ENCODE data around the gene ARHGEF9.
"Not testable (repeated sequence)": the region's sequence is repeated elsewhere in the genome, so short reads cannot be mapped to it uniquely, and the experiment has no call there.

The ARHGEF9 gene

GRCh38 chrX:63784902-63785707 is at the start of gene ARHGEF9:
ARHGEF9 (minus strand) TSS chrX:63785214; CDS start chrX:63785145, 69 bp downstream.
- DNase-seq, result peak; percentile 39

- DNase-seq, result not testable (repeated sequence)
These were observed 40.4 kb upstream of the ARHGEF9 start for GRCh38 chrX:63825446-63825845.

GRCh38 chrX:63818156-63818555 is 33.1 kb upstream of the ARHGEF9 start:
- no peak for DNase-seq

- no peak for DNase-seq
These were observed 32.7 kb upstream of the ARHGEF9 start for GRCh38 chrX:63817696-63818095.

- no peak for DNase-seq
These were observed 27.8 kb upstream of the ARHGEF9 start for GRCh38 chrX:63812823-63813222.

GRCh38 chrX:63810746-63811145 is 25.7 kb upstream of the ARHGEF9 start:
- DNase-seq, result no peak

- no peak for DNase-seq
These were observed 24.2 kb upstream of the ARHGEF9 start for GRCh38 chrX:63809173-63809572.

- not testable (repeated sequence) for DNase-seq
These were observed 10.4 kb upstream of the ARHGEF9 start for GRCh38 chrX:63795406-63795805.

GRCh38 chrX:63785708-63786040 is 660 bp upstream of the ARHGEF9 start:
- DNase-seq, result no peak

- no peak for DNase-seq
These were observed 590 bp downstream of the ARHGEF9 start for GRCh38 chrX:63784346-63784901.

GRCh38 chrX:63782515-63782914 is 2.5 kb downstream of the ARHGEF9 start:
- no peak for DNase-seq

GRCh38 chrX:63768760-63769159 is 16.3 kb downstream of the ARHGEF9 start:
- DNase-seq, result no peak

- no peak for DNase-seq
These were observed 19.3 kb downstream of the ARHGEF9 start for GRCh38 chrX:63765712-63766111.

- no peak for DNase-seq
These were observed 20.1 kb downstream of the ARHGEF9 start for GRCh38 chrX:63764946-63765345.

- DNase-seq, result no peak
These were observed 23.4 kb downstream of the ARHGEF9 start for GRCh38 chrX:63761639-63762038.

- no peak for DNase-seq
These were observed 27.0 kb downstream of the ARHGEF9 start for GRCh38 chrX:63758011-63758410.

GRCh38 chrX:63755892-63756291 is 29.1 kb downstream of the ARHGEF9 start:
- DNase-seq, result no peak

- DNase-seq, result peak; percentile 94
These were observed 30.0 kb downstream of the ARHGEF9 start for GRCh38 chrX:63754860-63755579.

GRCh38 chrX:63754136-63754859 is 30.7 kb downstream of the ARHGEF9 start:
- DNase-seq, result peak; percentile 1

GRCh38 chrX:63751481-63751880 is 33.5 kb downstream of the ARHGEF9 start:
- peak; percentile 0 for DNase-seq

- DNase-seq, result no peak
These were observed 34.2 kb downstream of the ARHGEF9 start for GRCh38 chrX:63750811-63751210.

GRCh38 chrX:63747331-63747730 is 37.7 kb downstream of the ARHGEF9 start:
- no peak for DNase-seq

- DNase-seq, result no peak
These were observed 38.3 kb downstream of the ARHGEF9 start for GRCh38 chrX:63746715-63747114.
